GM12878 (cell line): Measurements from ENCODE around the gene CARD14. TPM values are rescaled to one million over a fixed set of nuclear protein-coding genes. Genes with fewer than 3 reads are reported as not detected.

Experiments used
- ASH2L ChIP-seq: fragments of 300-600, 200-600 bp; sonication (generic); IDR thresholded peaks from 2 replicates; pipeline ENCODE4 v1.6.1; 2017; ENCODE audit warnings: low read depth, mild to moderate bottlenecking, borderline replicate concordance
- BMI1 ChIP-seq: fragments of 450-650 bp; IDR thresholded peaks from 2 replicates; pipeline ENCODE4 v1.6.1; 2016; ENCODE audit warnings: mild to moderate bottlenecking, moderate library complexity, borderline replicate concordance
- CHD1 ChIP-seq: IDR thresholded peaks from 2 replicates; pipeline ENCODE4 v1.6.1; 2012; ENCODE audit warnings: low read depth, low read length, improper control_type of control experiment
- ETV6 ChIP-seq, 2 experiments: fragments of 450-650 bp in 1 of 2; IDR thresholded peaks in 1 of 2; conservative IDR thresholded peaks in 1 of 2; 2 replicates each; pipeline ENCODE4 v1.6.1; 2014; ENCODE audit warnings: antibody characterized with exemption in 1 of 2, borderline replicate concordance in 1 of 2, low read depth in 1 of 2, mild to moderate bottlenecking in 1 of 2, moderate library complexity in 1 of 2
- IKZF2 ChIP-seq, 2 experiments: fragments of 450-650 bp; IDR thresholded peaks; 2 replicates each; pipeline ENCODE4 v1.6.1; 2017; ENCODE audit warnings: mild to moderate bottlenecking in 2 of 2, moderate library complexity in 2 of 2
- IRF4 ChIP-seq: IDR thresholded peaks from 2 replicates; pipeline ENCODE4 v1.6.1; 2011; ENCODE audit warnings: low read depth, low read length
- KDM1A ChIP-seq: fragments of 200-600 bp; sonication (generic); IDR thresholded peaks from 2 replicates; pipeline ENCODE4 v1.6.1; 2016; ENCODE audit warnings: borderline replicate concordance
- MEF2B ChIP-seq: fragments of 450-650 bp; IDR thresholded peaks from 2 replicates; pipeline ENCODE4 v1.6.1; 2018; ENCODE audit warnings: mild to moderate bottlenecking, moderate library complexity; ENCODE audit not compliant: partially characterized antibody, poor library complexity, severe bottlenecking
- MXI1 ChIP-seq: fragments of 150-350 bp; IDR thresholded peaks from 2 replicates; pipeline ENCODE4 v1.6.1; 2011; ENCODE audit warnings: low read depth, mild to moderate bottlenecking, inconsistent platforms, low read length, improper control_type of control experiment
- NFYA ChIP-seq: IDR thresholded peaks from 2 replicates; pipeline ENCODE4 v1.6.1; 2011; ENCODE audit warnings: low read depth, mild to moderate bottlenecking, low read length, improper control_type of control experiment, borderline replicate concordance
- NR2F1 ChIP-seq: fragments of 450-650 bp; conservative IDR thresholded peaks from 2 replicates; pipeline ENCODE4 v1.6.1; 2017; ENCODE audit warnings: mild to moderate bottlenecking
- NRF1 ChIP-seq: conservative IDR thresholded peaks from 2 replicates; pipeline ENCODE4 v1.6.1; 2011; ENCODE audit warnings: mild to moderate bottlenecking, low read depth, low read length, improper control_type of control experiment
- PML ChIP-seq: IDR thresholded peaks from 2 replicates; pipeline ENCODE4 v1.6.1; 2012; ENCODE audit warnings: low read length, inconsistent platforms
- POU2F2 ChIP-seq: IDR thresholded peaks from 3 replicates; pipeline ENCODE4 v1.6.1; 2011; ENCODE audit warnings: low read depth, mild to moderate bottlenecking, low read length, borderline replicate concordance
- RB1 ChIP-seq: fragments of 450-650 bp; formaldehyde crosslinking; IDR thresholded peaks from 2 replicates; pipeline ENCODE4 v1.6.1; 2017; ENCODE audit warnings: mild to moderate bottlenecking, borderline replicate concordance
- RCOR1 ChIP-seq: conservative IDR thresholded peaks from 2 replicates; pipeline ENCODE4 v1.6.1; 2012; ENCODE audit warnings: low read depth, low read length, improper control_type of control experiment
- SMAD5 ChIP-seq: IDR thresholded peaks from 2 replicates; pipeline ENCODE4 v1.6.1; 2016; ENCODE audit warnings: antibody characterized with exemption, low read depth
- SUZ12 ChIP-seq: fragments of 200-600 bp; sonication (generic); IDR thresholded peaks from one replicate; pipeline ENCODE4 v1.6.1; 2018; ENCODE audit warnings: antibody characterized with exemption, mild to moderate bottlenecking; ENCODE audit not compliant: unreplicated experiment
- TARDBP ChIP-seq: IDR thresholded peaks from 2 replicates; pipeline ENCODE4 v1.6.1; 2016; ENCODE audit warnings: borderline replicate concordance
- TBL1XR1 ChIP-seq: IDR thresholded peaks from 2 replicates; pipeline ENCODE4 v1.6.1; 2012; ENCODE audit warnings: low read depth, low read length, improper control_type of control experiment
- YBX1 ChIP-seq: fragments of 450-650 bp; IDR thresholded peaks from 2 replicates; pipeline ENCODE4 v1.6.1; 2016; ENCODE audit warnings: antibody characterized with exemption
- YY1 ChIP-seq: IDR thresholded peaks from 2 replicates; pipeline ENCODE4 v1.6.1; 2011; ENCODE audit warnings: low read depth, mild to moderate bottlenecking, low read length
- ZNF207 ChIP-seq: fragments of 450-650 bp; IDR thresholded peaks from 2 replicates; pipeline ENCODE4 v1.6.1; 2014; ENCODE audit warnings: antibody characterized with exemption, mild to moderate bottlenecking, borderline replicate concordance
- polyA plus RNA-seq, 11 experiments: library from polyadenylated mRNA; depleted of rRNA in 4 of 11; unstranded in 6 of 11; stranded (reverse) in 5 of 11; fragments of >200 nt; fragmentation: Nextera tagmentation in 4 of 11; fragmentation: Illumina TruSeq in 1 of 11; extraction: Ambion mirVana in 4 of 11; extraction: Trizol in 1 of 11; gene quantifications; 1 replicate in 1 of 11; 2 replicates in 10 of 11; pipeline versions ENCODE4 v1.2.1 to v1.2.3, GENCODE V29; 2011 to 2016; ENCODE audit warnings: inconsistent platforms in 2 of 11, missing spikeins in 2 of 11, low read depth in 1 of 11
- total RNA-seq, 4 experiments: library from RNA; depleted of rRNA in 3 of 4; stranded (reverse); fragments of >200 nt in 3 of 4; fragmentation: Illumina TruSeq in 1 of 4; extraction: Trizol in 1 of 4; gene quantifications; 2 replicates each; pipeline versions ENCODE4 v1.2.1 to v1.2.3, GENCODE V29; 2013 to 2021
- TF ChIP-seq, protein P1 (sequence below): fragments of 450-650 bp; IDR thresholded peaks from 2 replicates; pipeline ENCODE4 v1.6.1; 2017; ENCODE audit warnings: low read depth, mild to moderate bottlenecking, moderate library complexity
- TF ChIP-seq, protein P2 (sequence below): IDR thresholded peaks from 2 replicates; pipeline ENCODE4 v1.6.1; 2012; ENCODE audit warnings: low read length, inconsistent platforms
- TF ChIP-seq, protein P3 (sequence below): IDR thresholded peaks from 2 replicates; pipeline ENCODE4 v1.6.1; 2012; ENCODE audit warnings: low read depth, low read length, improper control_type of control experiment

The CARD14 gene
- total and polyA plus RNA-seq, 10 of the 15 experiments (the other 5 are each of a cell fraction or from before 2014, with no cell fraction given), result 0.08 to 0.15 TPM; not detected in 8

DNA sequence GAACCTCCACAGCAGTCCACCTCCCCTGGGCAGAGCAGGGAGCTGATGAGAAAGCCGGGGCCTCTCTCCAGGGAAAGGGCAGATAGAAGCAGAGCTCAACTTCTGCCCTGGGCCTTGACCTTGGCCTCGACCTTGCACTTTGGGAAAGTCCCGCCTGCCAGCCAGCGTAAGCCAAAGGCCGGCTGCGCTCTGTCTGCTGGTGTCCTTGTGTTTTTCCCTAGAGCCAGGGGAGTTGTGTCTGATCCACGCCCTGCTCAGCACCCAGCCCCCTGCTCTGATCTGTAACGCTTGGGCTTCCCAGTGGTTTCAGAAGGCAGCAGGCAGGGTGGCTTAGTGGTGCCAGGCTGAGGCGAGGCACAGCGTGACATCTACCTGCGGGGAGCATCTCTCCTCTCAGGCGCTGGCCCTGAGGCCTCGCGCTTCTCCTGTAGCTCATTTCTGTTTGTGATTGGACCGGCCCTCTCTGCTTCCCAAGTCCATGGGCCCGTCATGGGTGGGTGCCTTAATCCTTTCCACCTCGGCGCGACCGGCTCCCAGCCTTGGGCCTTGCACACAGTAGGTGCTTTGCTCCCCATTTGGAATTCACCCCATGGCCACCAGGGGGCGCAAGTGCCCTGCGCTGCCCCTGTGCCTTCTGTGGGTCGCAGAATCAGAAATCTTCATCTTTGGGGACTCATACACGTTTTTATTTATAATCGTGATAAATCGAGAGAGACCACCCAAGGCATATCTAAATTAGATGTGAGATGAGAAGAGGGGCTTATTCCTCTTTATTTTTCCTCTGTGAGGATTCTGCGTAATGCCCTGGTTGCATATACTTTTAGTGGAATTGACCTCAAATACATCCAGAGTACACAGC, 26.1 kb downstream of the CARD14 start (continued):
- TF ChIP-seq, protein P1, sequence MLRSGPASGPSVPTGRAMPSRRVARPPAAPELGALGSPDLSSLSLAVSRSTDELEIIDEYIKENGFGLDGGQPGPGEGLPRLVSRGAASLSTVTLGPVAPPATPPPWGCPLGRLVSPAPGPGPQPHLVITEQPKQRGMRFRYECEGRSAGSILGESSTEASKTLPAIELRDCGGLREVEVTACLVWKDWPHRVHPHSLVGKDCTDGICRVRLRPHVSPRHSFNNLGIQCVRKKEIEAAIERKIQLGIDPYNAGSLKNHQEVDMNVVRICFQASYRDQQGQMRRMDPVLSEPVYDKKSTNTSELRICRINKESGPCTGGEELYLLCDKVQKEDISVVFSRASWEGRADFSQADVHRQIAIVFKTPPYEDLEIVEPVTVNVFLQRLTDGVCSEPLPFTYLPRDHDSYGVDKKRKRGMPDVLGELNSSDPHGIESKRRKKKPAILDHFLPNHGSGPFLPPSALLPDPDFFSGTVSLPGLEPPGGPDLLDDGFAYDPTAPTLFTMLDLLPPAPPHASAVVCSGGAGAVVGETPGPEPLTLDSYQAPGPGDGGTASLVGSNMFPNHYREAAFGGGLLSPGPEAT, result no peak
- no peak for TF ChIP-seq SUZ12
- no peak for TF ChIP-seq MXI1
- no peak for TF ChIP-seq NFYA
- no peak for TF ChIP-seq PML
- no peak for TF ChIP-seq TBL1XR1
- no peak for TF ChIP-seq YBX1
- TF ChIP-seq RB1, result no peak
- TF ChIP-seq POU2F2, result 0 out of 3 replicates have a peak, but pooled peaks have one; percentile 26
- TF ChIP-seq, protein P2, sequence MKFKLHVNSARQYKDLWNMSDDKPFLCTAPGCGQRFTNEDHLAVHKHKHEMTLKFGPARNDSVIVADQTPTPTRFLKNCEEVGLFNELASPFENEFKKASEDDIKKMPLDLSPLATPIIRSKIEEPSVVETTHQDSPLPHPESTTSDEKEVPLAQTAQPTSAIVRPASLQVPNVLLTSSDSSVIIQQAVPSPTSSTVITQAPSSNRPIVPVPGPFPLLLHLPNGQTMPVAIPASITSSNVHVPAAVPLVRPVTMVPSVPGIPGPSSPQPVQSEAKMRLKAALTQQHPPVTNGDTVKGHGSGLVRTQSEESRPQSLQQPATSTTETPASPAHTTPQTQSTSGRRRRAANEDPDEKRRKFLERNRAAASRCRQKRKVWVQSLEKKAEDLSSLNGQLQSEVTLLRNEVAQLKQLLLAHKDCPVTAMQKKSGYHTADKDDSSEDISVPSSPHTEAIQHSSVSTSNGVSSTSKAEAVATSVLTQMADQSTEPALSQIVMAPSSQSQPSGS, result no peak
- TF ChIP-seq, protein P3, sequence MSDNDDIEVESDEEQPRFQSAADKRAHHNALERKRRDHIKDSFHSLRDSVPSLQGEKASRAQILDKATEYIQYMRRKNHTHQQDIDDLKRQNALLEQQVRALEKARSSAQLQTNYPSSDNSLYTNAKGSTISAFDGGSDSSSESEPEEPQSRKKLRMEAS, result no peak
- no peak for TF ChIP-seq ASH2L
- no peak for TF ChIP-seq NRF1
- TF ChIP-seq KDM1A, result no peak
- no peak for TF ChIP-seq CHD1
- TF ChIP-seq NR2F1, result no peak; the same call in 1 of the 2 replicates
- no peak for TF ChIP-seq SMAD5
- TF ChIP-seq ZNF207, result no peak
- TF ChIP-seq ETV6 (conservative IDR thresholded peaks at IDR 0.05 in 1 of 2, IDR thresholded peaks at IDR 0.05 in 1 of 2; ENCODE audit: borderline replicate concordance in 1 of 2, low read depth in 1 of 2), result no peak
- TF ChIP-seq IKZF2 (IDR thresholded peaks at IDR 0.05), result no peak
- TF ChIP-seq YY1, result peak; percentile 48; the same call in 1 of the 2 replicates
- no peak for TF ChIP-seq RCOR1
- TF ChIP-seq BMI1, result peak; percentile 89
- no peak for TF ChIP-seq IRF4
- no peak for TF ChIP-seq MEF2B
- TF ChIP-seq TARDBP, result no peak
